ENCODE results near the gene NXPH3.

NXPH3 gene

GRCh38 chr17:49618028-49618611 is 42.4 kb downstream of the NXPH3 start:
- TF ChIP-seq ZNF70 (CRISPR knock-in tag; IDR thresholded peaks at IDR 0.05) (no peak), BACH2 (CRISPR knock-in tag; IDR thresholded peaks at IDR 0.05; ENCODE audit: borderline replicate concordance) (no peak), ESRRG (CRISPR knock-in tag; IDR thresholded peaks at IDR 0.05) (no peak), ISL1 (CRISPR knock-in tag; IDR thresholded peaks at IDR 0.05) (no peak)
- TF ChIP-seq, protein P1, sequence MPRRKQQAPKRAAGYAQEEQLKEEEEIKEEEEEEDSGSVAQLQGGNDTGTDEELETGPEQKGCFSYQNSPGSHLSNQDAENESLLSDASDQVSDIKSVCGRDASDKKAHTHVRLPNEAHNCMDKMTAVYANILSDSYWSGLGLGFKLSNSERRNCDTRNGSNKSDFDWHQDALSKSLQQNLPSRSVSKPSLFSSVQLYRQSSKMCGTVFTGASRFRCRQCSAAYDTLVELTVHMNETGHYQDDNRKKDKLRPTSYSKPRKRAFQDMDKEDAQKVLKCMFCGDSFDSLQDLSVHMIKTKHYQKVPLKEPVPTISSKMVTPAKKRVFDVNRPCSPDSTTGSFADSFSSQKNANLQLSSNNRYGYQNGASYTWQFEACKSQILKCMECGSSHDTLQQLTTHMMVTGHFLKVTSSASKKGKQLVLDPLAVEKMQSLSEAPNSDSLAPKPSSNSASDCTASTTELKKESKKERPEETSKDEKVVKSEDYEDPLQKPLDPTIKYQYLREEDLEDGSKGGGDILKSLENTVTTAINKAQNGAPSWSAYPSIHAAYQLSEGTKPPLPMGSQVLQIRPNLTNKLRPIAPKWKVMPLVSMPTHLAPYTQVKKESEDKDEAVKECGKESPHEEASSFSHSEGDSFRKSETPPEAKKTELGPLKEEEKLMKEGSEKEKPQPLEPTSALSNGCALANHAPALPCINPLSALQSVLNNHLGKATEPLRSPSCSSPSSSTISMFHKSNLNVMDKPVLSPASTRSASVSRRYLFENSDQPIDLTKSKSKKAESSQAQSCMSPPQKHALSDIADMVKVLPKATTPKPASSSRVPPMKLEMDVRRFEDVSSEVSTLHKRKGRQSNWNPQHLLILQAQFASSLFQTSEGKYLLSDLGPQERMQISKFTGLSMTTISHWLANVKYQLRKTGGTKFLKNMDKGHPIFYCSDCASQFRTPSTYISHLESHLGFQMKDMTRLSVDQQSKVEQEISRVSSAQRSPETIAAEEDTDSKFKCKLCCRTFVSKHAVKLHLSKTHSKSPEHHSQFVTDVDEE (CRISPR knock-in tag; IDR thresholded peaks at IDR 0.05), result no peak
- ATAC-seq, result no peak

DNA sequence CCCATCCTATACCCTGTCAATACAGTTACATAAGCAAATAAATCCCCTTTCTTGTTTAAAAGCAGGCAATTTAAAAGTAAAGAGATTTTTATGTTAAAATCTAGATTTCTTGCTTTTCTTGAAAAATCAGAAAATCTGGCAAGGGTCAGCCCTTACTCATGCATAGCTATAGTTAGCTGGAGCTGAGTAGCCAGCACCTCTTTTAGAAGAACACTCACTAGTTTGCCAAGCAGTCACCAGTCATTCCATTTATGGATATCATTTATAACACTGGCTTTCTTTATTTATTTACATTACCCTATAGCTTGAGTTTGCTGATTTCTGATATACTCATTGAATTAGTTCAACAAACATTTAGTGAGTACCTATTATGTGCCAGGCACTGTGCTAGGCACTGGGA is 45.7 kb downstream of the NXPH3 start:
- no peak for ATAC-seq

DNA sequence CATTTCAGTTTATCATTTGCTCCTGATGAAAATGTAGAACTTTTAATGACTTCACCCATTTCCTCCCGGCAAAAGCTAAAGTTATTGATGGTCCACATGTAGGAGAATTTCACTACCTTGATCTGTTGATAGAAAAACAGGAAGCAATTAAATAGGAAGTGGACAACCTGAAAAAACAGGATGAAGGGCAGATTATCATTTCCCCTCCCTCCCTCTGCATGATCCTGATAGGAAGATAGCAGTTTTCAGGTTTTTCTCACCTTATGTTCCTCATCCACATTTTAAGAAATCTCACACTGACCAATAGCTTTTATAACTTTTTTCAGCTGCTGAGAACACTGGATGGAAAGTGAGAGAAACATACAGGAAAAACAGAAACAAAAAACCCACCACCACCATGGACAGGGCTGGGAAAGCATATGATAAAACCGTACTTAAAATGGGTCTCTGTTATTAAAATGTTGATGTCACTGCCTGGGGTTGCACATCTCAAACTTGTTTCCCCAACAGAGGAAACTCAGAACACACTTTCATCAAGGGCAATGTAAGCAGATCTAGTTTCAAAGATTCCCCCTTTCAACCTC is 46.4 kb downstream of the NXPH3 start:
- TF ChIP-seq PPARA (CRISPR knock-in tag; IDR thresholded peaks at IDR 0.05; ENCODE audit: borderline replicate concordance) (no peak), ZFP3 (CRISPR knock-in tag; IDR thresholded peaks at IDR 0.05) (no peak), CSDC2 (CRISPR knock-in tag; IDR thresholded peaks at IDR 0.05) (no peak), BACH2 (CRISPR knock-in tag; IDR thresholded peaks at IDR 0.05; ENCODE audit: borderline replicate concordance) (no peak), TOX (CRISPR knock-in tag; IDR thresholded peaks at IDR 0.05; ENCODE audit: borderline replicate concordance) (no peak), OSR1 (CRISPR knock-in tag; IDR thresholded peaks at IDR 0.05) (no peak), RARB (CRISPR knock-in tag; IDR thresholded peaks at IDR 0.05) (no peak), ZNF70 (CRISPR knock-in tag; IDR thresholded peaks at IDR 0.05) (no peak), ZNF565 (CRISPR knock-in tag; conservative IDR thresholded peaks at IDR 0.05; ENCODE audit: low read depth) (no peak), CSRNP3 (CRISPR knock-in tag; IDR thresholded peaks at IDR 0.05) (no peak), CREB5 (CRISPR knock-in tag; IDR thresholded peaks at IDR 0.05; ENCODE audit: low read depth) (no peak)
- TF ChIP-seq, protein P1 (CRISPR knock-in tag; IDR thresholded peaks at IDR 0.05), result no peak
- TF ChIP-seq, protein P2, sequence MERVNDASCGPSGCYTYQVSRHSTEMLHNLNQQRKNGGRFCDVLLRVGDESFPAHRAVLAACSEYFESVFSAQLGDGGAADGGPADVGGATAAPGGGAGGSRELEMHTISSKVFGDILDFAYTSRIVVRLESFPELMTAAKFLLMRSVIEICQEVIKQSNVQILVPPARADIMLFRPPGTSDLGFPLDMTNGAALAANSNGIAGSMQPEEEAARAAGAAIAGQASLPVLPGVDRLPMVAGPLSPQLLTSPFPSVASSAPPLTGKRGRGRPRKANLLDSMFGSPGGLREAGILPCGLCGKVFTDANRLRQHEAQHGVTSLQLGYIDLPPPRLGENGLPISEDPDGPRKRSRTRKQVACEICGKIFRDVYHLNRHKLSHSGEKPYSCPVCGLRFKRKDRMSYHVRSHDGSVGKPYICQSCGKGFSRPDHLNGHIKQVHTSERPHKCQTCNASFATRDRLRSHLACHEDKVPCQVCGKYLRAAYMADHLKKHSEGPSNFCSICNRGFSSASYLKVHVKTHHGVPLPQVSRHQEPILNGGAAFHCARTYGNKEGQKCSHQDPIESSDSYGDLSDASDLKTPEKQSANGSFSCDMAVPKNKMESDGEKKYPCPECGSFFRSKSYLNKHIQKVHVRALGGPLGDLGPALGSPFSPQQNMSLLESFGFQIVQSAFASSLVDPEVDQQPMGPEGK (CRISPR knock-in tag; IDR thresholded peaks at IDR 0.05; ENCODE audit: borderline replicate concordance), result no peak
- no peak for ATAC-seq

More for the DNA sequence above, 45.7 kb downstream of the NXPH3 start:
- TF ChIP-seq ZNF565 (CRISPR knock-in tag; conservative IDR thresholded peaks at IDR 0.05; ENCODE audit: low read depth) (no peak), TOX (CRISPR knock-in tag; IDR thresholded peaks at IDR 0.05; ENCODE audit: borderline replicate concordance) (no peak), RARB (CRISPR knock-in tag; IDR thresholded peaks at IDR 0.05) (no peak), SNAI2 (CRISPR knock-in tag; IDR thresholded peaks at IDR 0.05) (no peak), ISL1 (CRISPR knock-in tag; IDR thresholded peaks at IDR 0.05) (no peak), ESRRG (CRISPR knock-in tag; IDR thresholded peaks at IDR 0.05) (no peak), TCF4 (CRISPR knock-in tag; IDR thresholded peaks at IDR 0.05; ENCODE audit: borderline replicate concordance) (no peak), GLIS3 (CRISPR knock-in tag; IDR thresholded peaks at IDR 0.05) (no peak), ZNF8 (CRISPR knock-in tag; IDR thresholded peaks at IDR 0.05) (no peak), BACH2 (CRISPR knock-in tag; IDR thresholded peaks at IDR 0.05; ENCODE audit: borderline replicate concordance) (no peak)
- TF ChIP-seq, protein P1 (CRISPR knock-in tag; IDR thresholded peaks at IDR 0.05), result no peak
- TF ChIP-seq, protein P3, sequence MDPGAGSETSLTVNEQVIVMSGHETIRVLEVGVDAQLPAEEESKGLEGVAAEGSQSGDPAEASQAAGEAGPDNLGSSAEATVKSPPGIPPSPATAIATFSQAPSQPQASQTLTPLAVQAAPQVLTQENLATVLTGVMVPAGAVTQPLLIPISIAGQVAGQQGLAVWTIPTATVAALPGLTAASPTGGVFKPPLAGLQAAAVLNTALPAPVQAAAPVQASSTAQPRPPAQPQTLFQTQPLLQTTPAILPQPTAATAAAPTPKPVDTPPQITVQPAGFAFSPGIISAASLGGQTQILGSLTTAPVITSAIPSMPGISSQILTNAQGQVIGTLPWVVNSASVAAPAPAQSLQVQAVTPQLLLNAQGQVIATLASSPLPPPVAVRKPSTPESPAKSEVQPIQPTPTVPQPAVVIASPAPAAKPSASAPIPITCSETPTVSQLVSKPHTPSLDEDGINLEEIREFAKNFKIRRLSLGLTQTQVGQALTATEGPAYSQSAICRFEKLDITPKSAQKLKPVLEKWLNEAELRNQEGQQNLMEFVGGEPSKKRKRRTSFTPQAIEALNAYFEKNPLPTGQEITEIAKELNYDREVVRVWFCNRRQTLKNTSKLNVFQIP (CRISPR knock-in tag; IDR thresholded peaks at IDR 0.05; ENCODE audit: borderline replicate concordance, low read depth), result no peak
